Liver (tissue), 9 donors: ENCODE data around the gene BCAT1. TPM values are rescaled to one million over a fixed set of nuclear protein-coding genes. Genes with fewer than 3 reads are reported as not detected.

Source experiments
- DNase-seq: peaks from one replicate; pipeline ENCODE4 v3.0.0-alpha.2; 2017; ENCODE audit warnings: low spot score
- H3K27ac ChIP-seq, 2 donors: one replicate each; pipeline ENCODE4 v1.7.0; 2013; ENCODE audit warnings: inconsistent platforms in 2 of 2, low read length in 2 of 2, control low read depth in 1 of 2, low read depth in 1 of 2, mild to moderate bottlenecking in 1 of 2
- H3K27me3 ChIP-seq, 4 donors: one replicate each; pipeline versions ENCODE4 v1.6.1 to v1.7.0; 2013; ENCODE audit warnings: low read length in 3 of 4, inconsistent platforms in 1 of 4, mild to moderate bottlenecking in 1 of 4, moderate library complexity in 1 of 4; ENCODE audit not compliant: control insufficient read depth in 4 of 4, insufficient read depth in 4 of 4
- H3K36me3 ChIP-seq, 4 donors: one replicate each; pipeline versions ENCODE4 v1.6.1 to v1.7.0; 2013; ENCODE audit warnings: low read length in 3 of 4, mild to moderate bottlenecking in 3 of 4, low read depth in 1 of 4, moderate library complexity in 1 of 4; ENCODE audit not compliant: control insufficient read depth in 4 of 4, insufficient read depth in 3 of 4
- H3K4me1 ChIP-seq, 4 donors: one replicate each; pipeline versions ENCODE4 v1.6.1 to v1.7.0; 2013; ENCODE audit warnings: low read length in 3 of 4, mild to moderate bottlenecking in 3 of 4, moderate library complexity in 1 of 4; ENCODE audit not compliant: control insufficient read depth in 4 of 4, insufficient read depth in 4 of 4
- H3K4me3 ChIP-seq, 3 donors: one replicate each; pipeline versions ENCODE4 v1.6.1 to v1.7.0; 2013; ENCODE audit warnings: low read length in 3 of 3, control low read depth in 1 of 3, low read depth in 1 of 3, mild to moderate bottlenecking in 1 of 3
- H3K9ac ChIP-seq, 2 donors: one replicate each; pipeline ENCODE4 v1.7.0; 2013; ENCODE audit warnings: low read length in 2 of 2, mild to moderate bottlenecking in 2 of 2, moderate library complexity in 2 of 2, control low read depth in 1 of 2, low read depth in 1 of 2
- H3K9me3 ChIP-seq, 4 donors: one replicate each; pipeline versions ENCODE4 v1.6.1 to v1.7.0; 2013; ENCODE audit warnings: low read length in 3 of 4; ENCODE audit not compliant: control insufficient read depth in 4 of 4
- EGR1 ChIP-seq, 2 donors: IDR thresholded peaks; 2 replicates each; pipeline ENCODE4 v1.6.1; 2016 to 2018; ENCODE audit warnings: antibody characterized with exemption in 2 of 2, low read depth in 2 of 2
- GABPA ChIP-seq, 2 donors: IDR thresholded peaks in 1 of 2; conservative IDR thresholded peaks in 1 of 2; 2 replicates each; pipeline ENCODE4 v1.6.1; 2016; ENCODE audit warnings: antibody characterized with exemption in 2 of 2, mild to moderate bottlenecking in 1 of 2, moderate library complexity in 1 of 2
- HNF4A ChIP-seq, 2 donors: conservative IDR thresholded peaks; 2 replicates each; pipeline ENCODE4 v1.6.1; 2016; ENCODE audit warnings: antibody characterized with exemption in 2 of 2, mild to moderate bottlenecking in 2 of 2
- HNF4G ChIP-seq: IDR thresholded peaks from 2 replicates; pipeline ENCODE4 v1.6.1; 2016; ENCODE audit warnings: antibody characterized with exemption
- JUND ChIP-seq, 2 donors: IDR thresholded peaks; 2 replicates each; pipeline ENCODE4 v1.6.1; 2016; ENCODE audit warnings: antibody characterized with exemption in 2 of 2
- RXRA ChIP-seq, 2 donors: IDR thresholded peaks; 2 replicates each; pipeline ENCODE4 v1.6.1; 2017 to 2018; ENCODE audit warnings: antibody characterized with exemption in 2 of 2, mild to moderate bottlenecking in 1 of 2
- SP1 ChIP-seq: IDR thresholded peaks from 2 replicates; pipeline ENCODE4 v1.6.1; 2018; ENCODE audit warnings: antibody characterized with exemption, mild to moderate bottlenecking
- TAF1 ChIP-seq: conservative IDR thresholded peaks from 2 replicates; pipeline ENCODE4 v1.6.1; 2016; ENCODE audit warnings: antibody characterized with exemption, mild to moderate bottlenecking
- YY1 ChIP-seq: IDR thresholded peaks from 2 replicates; pipeline ENCODE4 v1.6.1; 2016; ENCODE audit warnings: antibody characterized with exemption, mild to moderate bottlenecking
- WGBS: extraction: QIAGEN DNeasy Blood & Tissue Kit; methylation state at CpG from one replicate; pipeline ENCODE4 v1.1.7; 2013; 5-methylcytosine and 5-hydroxymethylcytosine counted together
- polyA plus RNA-seq, 2 donors: library from polyadenylated mRNA; stranded (reverse) in 1 of 2; unstranded in 1 of 2; fragments of 200-250 nt in 1 of 2; fragments of >200 nt in 1 of 2; fragmentation: Nextera tagmentation in 1 of 2; extraction: Ambion mirVana in 1 of 2; gene quantifications; one replicate each; pipeline versions ENCODE4 v1.2.1 to v1.2.3, GENCODE V29; 2013 to 2015
- total RNA-seq, 2 donors: library from RNA; depleted of rRNA; stranded (reverse); fragments of >200 nt; gene quantifications; one replicate each; pipeline ENCODE4 v1.2.3, GENCODE V29; 2014
- TF ChIP-seq, protein P1 (sequence below): IDR thresholded peaks from 2 replicates; pipeline ENCODE4 v1.6.1; 2016; ENCODE audit warnings: antibody characterized with exemption, mild to moderate bottlenecking
- TF ChIP-seq, protein P2 (sequence below): fragments of 150-350 bp; IDR thresholded peaks from 2 replicates; pipeline ENCODE4 v1.5.1; 2017; ENCODE audit warnings: improper control_type of control experiment, low read depth, low read length; ENCODE audit not compliant: missing input control
- TF ChIP-seq, protein P3 (sequence below): IDR thresholded peaks from 2 replicates; pipeline ENCODE4 v1.6.1; 2016; ENCODE audit warnings: antibody characterized with exemption
- TF ChIP-seq, protein P4 (sequence below): IDR thresholded peaks from 2 replicates; pipeline ENCODE4 v1.6.1; 2016; ENCODE audit warnings: antibody characterized with exemption
- TF ChIP-seq, protein P5 (sequence below): IDR thresholded peaks from 2 replicates; pipeline ENCODE4 v1.6.1; 2016; ENCODE audit warnings: antibody characterized with exemption
- donor health status: healthy.
- donor health status: healthy.
- donor health status: healthy.
- donor health status: healthy.
- donor health status: healthy.

The BCAT1 gene
- total and polyA plus RNA-seq, 4 donors: 0.14 to 10.0 (median 0.85) TPM

DNA sequence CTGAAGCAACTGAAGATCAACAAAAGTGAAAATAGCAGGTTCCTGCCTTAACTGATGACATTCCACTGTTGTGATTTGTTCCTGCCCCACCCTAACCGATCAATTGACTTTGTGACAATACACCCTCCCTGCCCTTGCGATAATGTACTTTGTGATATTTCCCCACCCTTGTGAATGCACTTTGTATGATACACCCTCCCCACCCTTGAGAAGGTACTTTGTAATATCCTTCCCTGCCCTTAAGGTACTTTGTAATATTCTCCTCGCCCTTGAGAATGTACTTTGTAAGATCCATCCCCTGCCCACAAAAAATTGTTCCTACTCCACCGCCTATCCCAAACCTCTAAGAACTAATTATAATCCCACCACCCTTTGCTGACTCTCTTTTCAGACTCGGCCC is 41.4 kb downstream of the BCAT1 start:
- Histone ChIP-seq H3K27me3 (peaks cover 0 to 2% (median 0%) of the 10 kb centered on the region in 4 donors), H3K4me3 (no peak overlapping the region), H3K36me3 (no peaks in the 10 kb centered on the region), H3K9me3 (no peaks in the 10 kb centered on the region), H3K4me1 (peaks cover 0 to 11% (median 9%) of the 10 kb centered on the region in 4 donors), H3K9ac (no peak overlapping the region), H3K27ac (no peak overlapping the region)
- WGBS: 96% methylated on average over 5 of the region's 5 CpGs
- no peak for TF ChIP-seq YY1
- no peak for TF ChIP-seq TAF1
- TF ChIP-seq, protein P1, sequence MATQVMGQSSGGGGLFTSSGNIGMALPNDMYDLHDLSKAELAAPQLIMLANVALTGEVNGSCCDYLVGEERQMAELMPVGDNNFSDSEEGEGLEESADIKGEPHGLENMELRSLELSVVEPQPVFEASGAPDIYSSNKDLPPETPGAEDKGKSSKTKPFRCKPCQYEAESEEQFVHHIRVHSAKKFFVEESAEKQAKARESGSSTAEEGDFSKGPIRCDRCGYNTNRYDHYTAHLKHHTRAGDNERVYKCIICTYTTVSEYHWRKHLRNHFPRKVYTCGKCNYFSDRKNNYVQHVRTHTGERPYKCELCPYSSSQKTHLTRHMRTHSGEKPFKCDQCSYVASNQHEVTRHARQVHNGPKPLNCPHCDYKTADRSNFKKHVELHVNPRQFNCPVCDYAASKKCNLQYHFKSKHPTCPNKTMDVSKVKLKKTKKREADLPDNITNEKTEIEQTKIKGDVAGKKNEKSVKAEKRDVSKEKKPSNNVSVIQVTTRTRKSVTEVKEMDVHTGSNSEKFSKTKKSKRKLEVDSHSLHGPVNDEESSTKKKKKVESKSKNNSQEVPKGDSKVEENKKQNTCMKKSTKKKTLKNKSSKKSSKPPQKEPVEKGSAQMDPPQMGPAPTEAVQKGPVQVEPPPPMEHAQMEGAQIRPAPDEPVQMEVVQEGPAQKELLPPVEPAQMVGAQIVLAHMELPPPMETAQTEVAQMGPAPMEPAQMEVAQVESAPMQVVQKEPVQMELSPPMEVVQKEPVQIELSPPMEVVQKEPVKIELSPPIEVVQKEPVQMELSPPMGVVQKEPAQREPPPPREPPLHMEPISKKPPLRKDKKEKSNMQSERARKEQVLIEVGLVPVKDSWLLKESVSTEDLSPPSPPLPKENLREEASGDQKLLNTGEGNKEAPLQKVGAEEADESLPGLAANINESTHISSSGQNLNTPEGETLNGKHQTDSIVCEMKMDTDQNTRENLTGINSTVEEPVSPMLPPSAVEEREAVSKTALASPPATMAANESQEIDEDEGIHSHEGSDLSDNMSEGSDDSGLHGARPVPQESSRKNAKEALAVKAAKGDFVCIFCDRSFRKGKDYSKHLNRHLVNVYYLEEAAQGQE: no peak
- TF ChIP-seq, protein P2, sequence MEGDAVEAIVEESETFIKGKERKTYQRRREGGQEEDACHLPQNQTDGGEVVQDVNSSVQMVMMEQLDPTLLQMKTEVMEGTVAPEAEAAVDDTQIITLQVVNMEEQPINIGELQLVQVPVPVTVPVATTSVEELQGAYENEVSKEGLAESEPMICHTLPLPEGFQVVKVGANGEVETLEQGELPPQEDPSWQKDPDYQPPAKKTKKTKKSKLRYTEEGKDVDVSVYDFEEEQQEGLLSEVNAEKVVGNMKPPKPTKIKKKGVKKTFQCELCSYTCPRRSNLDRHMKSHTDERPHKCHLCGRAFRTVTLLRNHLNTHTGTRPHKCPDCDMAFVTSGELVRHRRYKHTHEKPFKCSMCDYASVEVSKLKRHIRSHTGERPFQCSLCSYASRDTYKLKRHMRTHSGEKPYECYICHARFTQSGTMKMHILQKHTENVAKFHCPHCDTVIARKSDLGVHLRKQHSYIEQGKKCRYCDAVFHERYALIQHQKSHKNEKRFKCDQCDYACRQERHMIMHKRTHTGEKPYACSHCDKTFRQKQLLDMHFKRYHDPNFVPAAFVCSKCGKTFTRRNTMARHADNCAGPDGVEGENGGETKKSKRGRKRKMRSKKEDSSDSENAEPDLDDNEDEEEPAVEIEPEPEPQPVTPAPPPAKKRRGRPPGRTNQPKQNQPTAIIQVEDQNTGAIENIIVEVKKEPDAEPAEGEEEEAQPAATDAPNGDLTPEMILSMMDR: no peak
- TF ChIP-seq HNF4G: no peak
- TF ChIP-seq HNF4A (conservative IDR thresholded peaks at IDR 0.05): no peak
- TF ChIP-seq, protein P3, sequence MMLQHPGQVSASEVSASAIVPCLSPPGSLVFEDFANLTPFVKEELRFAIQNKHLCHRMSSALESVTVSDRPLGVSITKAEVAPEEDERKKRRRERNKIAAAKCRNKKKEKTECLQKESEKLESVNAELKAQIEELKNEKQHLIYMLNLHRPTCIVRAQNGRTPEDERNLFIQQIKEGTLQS: no peak
- TF ChIP-seq EGR1 (IDR thresholded peaks at IDR 0.05; ENCODE audit: low read depth in 2 of 2): no peak
- TF ChIP-seq, protein P4, sequence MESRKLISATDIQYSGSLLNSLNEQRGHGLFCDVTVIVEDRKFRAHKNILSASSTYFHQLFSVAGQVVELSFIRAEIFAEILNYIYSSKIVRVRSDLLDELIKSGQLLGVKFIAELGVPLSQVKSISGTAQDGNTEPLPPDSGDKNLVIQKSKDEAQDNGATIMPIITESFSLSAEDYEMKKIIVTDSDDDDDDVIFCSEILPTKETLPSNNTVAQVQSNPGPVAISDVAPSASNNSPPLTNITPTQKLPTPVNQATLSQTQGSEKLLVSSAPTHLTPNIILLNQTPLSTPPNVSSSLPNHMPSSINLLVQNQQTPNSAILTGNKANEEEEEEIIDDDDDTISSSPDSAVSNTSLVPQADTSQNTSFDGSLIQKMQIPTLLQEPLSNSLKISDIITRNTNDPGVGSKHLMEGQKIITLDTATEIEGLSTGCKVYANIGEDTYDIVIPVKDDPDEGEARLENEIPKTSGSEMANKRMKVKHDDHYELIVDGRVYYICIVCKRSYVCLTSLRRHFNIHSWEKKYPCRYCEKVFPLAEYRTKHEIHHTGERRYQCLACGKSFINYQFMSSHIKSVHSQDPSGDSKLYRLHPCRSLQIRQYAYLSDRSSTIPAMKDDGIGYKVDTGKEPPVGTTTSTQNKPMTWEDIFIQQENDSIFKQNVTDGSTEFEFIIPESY: no peak
- TF ChIP-seq, protein P5, sequence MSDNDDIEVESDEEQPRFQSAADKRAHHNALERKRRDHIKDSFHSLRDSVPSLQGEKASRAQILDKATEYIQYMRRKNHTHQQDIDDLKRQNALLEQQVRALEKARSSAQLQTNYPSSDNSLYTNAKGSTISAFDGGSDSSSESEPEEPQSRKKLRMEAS: no peak
- TF ChIP-seq JUND (IDR thresholded peaks at IDR 0.05): no peak
- TF ChIP-seq RXRA (IDR thresholded peaks at IDR 0.05): no peak
- DNase-seq: no peak

DNA sequence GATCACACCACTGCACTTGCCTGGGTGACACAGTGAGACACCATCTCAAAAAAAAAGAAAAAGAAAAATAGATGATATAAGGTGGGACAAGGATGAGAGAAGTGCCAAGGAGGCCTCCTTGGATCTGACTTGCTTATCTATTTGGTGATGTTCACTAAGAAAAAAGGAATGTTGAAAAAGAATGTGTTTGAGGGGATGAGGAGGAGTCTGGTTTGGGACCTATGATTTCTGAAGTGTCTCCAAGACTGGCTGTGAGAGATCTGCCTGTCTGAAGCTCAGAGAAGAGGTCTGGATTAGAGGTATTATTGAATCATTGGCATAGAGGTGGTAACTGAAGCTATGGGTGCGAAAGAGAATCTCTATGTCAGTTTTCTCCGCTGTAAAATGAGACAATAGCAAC is 42.8 kb downstream of the BCAT1 start:
- Histone ChIP-seq H3K27me3 (peaks cover 0 to 3% (median 0%) of the 10 kb centered on the region in 4 donors), H3K36me3 (no peaks in the 10 kb centered on the region), H3K9ac (no peak overlapping the region), H3K9me3 (no peaks in the 10 kb centered on the region), H3K4me3 (no peak overlapping the region), H3K4me1 (peaks cover 0 to 13% (median 11%) of the 10 kb centered on the region in 4 donors), H3K27ac (no peak overlapping the region)
- TF ChIP-seq, protein P4: no peak
- no peak for TF ChIP-seq GABPA (IDR thresholded peaks at IDR 0.05 in 1 of 2, conservative IDR thresholded peaks at IDR 0.05 in 1 of 2)
- TF ChIP-seq, protein P3: no peak
- no peak for TF ChIP-seq HNF4G
- TF ChIP-seq JUND (IDR thresholded peaks at IDR 0.05): no peak
- no peak for TF ChIP-seq TAF1
- TF ChIP-seq, protein P2: no peak
- no peak for TF ChIP-seq YY1
- TF ChIP-seq SP1: no peak
- no peak for DNase-seq
- 94% methylated on average over 2 of the region's 2 CpGs for WGBS
